Left lung (tissue), 10 donors: ENCODE results near the gene ARMH2. TPM values are rescaled to one million over a fixed set of nuclear protein-coding genes. Genes with fewer than 3 reads are reported as not detected.

Source experiments
- ATAC-seq: fragments of 200-7000 bp; cut with Tn5 transposase; one replicate; pipeline ENCODE4 v1.9.1; 2020; ENCODE audit warnings: moderate library complexity
- DNase-seq, 4 donors: peaks; one replicate each; pipeline ENCODE4 v3.0.0-alpha.2; 2013 to 2020
- H3K27ac ChIP-seq, 2 donors: fragments of 200-600 bp; sonication (generic) in 1 of 2; one replicate each; pipeline versions ENCODE4 v1.5.0 to v1.8.0; 2020 to 2021
- H3K27me3 ChIP-seq, 2 donors: fragments of 200-600 bp; sonication (generic) in 1 of 2; one replicate each; pipeline versions ENCODE4 v1.5.0 to v1.8.0; 2020 to 2021
- H3K36me3 ChIP-seq, 2 donors: fragments of 200-600 bp; sonication (generic) in 1 of 2; one replicate each; pipeline versions ENCODE4 v1.5.0 to v1.8.0; 2020 to 2021
- H3K4me1 ChIP-seq, 2 donors: fragments of 200-600 bp; one replicate each; pipeline ENCODE4 v1.8.0; 2021
- H3K4me3 ChIP-seq, 2 donors: fragments of 200-600 bp; sonication (generic) in 1 of 2; one replicate each; pipeline versions ENCODE4 v1.5.0 to v1.8.0; 2020 to 2021; ENCODE audit warnings: mild to moderate bottlenecking in 1 of 2
- H3K9me3 ChIP-seq, 2 donors: fragments of 200-600 bp; sonication (generic) in 1 of 2; one replicate each; pipeline versions ENCODE4 v1.5.0 to v1.8.0; 2020 to 2021
- intact Hi-C, 2 donors: fragments of 100-400 bp; cut with DNase I; formaldehyde crosslinking; loops; one replicate each; pipeline versions ENCODE4 v1.11.2 to v1.14.2; 2022
- polyA plus RNA-seq, 6 donors: library from polyadenylated mRNA; unstranded; fragments of 120-200 nt; gene quantifications; one replicate each; pipeline ENCODE4 v1.2.1, GENCODE V29; 2013; ENCODE audit not compliant: insufficient read length in 6 of 6
- total RNA-seq, 2 donors: library from RNA; stranded (reverse); fragmentation: NEBNext Ultra II Directional; extraction: Animal tissue kit (Norgen Biotek cat#: 25700); gene quantifications; one replicate each; pipeline ENCODE4 v1.2.1, GENCODE V29; 2021
- TF ChIP-seq, protein P1 (sequence below), 2 donors: fragments of 200-600 bp; sonication (generic) in 1 of 2; IDR thresholded peaks; one replicate each; pipeline versions ENCODE4 v1.5.0 to v1.8.0; 2021; ENCODE audit warnings: antibody characterized with exemption in 2 of 2
- donor health status: DM: no; HTN: yes; CAD: no.
- donor health status: DM: no; HTN: no; CAD: no.

ARMH2 gene
- total and polyA plus RNA-seq, 8 donors: 0.40 to 0.72 (median 0.50) TPM; not detected in 5

DNA sequence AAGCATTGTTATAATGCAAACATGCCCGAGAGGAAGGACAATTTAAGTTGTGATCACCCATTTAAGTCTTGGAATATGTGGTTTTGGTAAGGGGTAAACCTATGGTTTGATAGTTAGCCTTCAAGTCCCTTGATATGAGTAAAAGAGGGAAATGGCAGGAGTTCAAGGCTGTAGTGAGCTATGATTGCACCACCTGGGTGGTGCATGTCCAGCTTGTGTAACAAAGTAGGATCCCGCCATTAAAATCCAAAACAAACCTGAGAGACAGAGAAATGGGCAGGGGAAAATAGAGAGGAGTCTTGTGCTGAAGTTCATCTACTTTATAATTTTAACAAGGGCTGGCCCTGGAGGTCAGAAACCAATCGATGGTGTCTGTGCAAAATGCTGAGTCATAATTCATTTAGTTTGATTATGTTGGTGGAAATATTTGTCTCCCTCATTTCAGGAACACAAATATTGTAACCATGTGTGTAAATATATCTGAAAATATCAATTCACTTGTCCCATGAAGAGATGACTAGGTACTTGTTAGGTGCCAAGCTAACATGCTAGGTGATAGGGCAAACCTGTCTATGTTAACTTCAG is 23.2 kb upstream of the ARMH2 start:
- Histone ChIP-seq H3K27me3 (no peaks in the 10 kb centered on the region), H3K4me3 (no peak overlapping the region), H3K4me1 (no peaks in the 10 kb centered on the region), H3K36me3 (peaks cover 0 to 89% of the 10 kb centered on the region in 2 donors), H3K27ac (no peak overlapping the region), H3K9me3 (no peaks in the 10 kb centered on the region)
- DNase-seq (no peak), ATAC-seq (no peak)
- intact Hi-C loops: no loop called here
- TF ChIP-seq, protein P1, sequence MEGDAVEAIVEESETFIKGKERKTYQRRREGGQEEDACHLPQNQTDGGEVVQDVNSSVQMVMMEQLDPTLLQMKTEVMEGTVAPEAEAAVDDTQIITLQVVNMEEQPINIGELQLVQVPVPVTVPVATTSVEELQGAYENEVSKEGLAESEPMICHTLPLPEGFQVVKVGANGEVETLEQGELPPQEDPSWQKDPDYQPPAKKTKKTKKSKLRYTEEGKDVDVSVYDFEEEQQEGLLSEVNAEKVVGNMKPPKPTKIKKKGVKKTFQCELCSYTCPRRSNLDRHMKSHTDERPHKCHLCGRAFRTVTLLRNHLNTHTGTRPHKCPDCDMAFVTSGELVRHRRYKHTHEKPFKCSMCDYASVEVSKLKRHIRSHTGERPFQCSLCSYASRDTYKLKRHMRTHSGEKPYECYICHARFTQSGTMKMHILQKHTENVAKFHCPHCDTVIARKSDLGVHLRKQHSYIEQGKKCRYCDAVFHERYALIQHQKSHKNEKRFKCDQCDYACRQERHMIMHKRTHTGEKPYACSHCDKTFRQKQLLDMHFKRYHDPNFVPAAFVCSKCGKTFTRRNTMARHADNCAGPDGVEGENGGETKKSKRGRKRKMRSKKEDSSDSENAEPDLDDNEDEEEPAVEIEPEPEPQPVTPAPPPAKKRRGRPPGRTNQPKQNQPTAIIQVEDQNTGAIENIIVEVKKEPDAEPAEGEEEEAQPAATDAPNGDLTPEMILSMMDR (IDR thresholded peaks at IDR 0.05): no peak

- intact Hi-C loops: no loop called here
- Histone ChIP-seq H3K9me3 (no peaks in the 10 kb centered on the region), H3K27ac (no peak overlapping the region), H3K4me3 (no peak overlapping the region), H3K4me1 (no peaks in the 10 kb centered on the region), H3K27me3 (no peaks in the 10 kb centered on the region), H3K36me3 (peaks cover 0 to 53% of the 10 kb centered on the region in 2 donors)
- ATAC-seq (no peak), DNase-seq (no peak)
- TF ChIP-seq, protein P1 (IDR thresholded peaks at IDR 0.05): no peak
These were observed 19.6 kb upstream of the ARMH2 start for GRCh38 chr6:24818346-24818745.

DNA sequence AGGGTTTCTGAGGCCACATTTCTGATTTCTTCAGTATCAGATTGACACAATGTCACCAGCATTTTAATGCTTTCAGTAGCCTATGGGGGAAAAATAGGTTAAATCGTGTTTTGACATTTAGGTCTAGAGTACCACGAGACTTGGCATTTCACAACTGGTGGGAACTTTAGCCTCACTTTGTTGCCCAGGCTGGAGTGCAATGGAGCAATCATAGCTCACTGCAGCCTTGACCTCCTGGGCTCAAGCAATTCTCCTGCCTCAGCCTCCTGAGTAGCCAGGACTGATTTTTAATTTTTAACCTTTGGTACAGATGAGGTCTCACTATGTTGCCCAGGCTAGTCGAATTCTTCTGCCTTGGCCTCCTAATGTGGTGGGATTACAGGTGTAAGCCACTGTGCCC is 11.0 kb upstream of the ARMH2 start:
- no peaks in the 10 kb centered on the region for H3K9me3 ChIP-seq
- no peak overlapping the region for H3K4me3 ChIP-seq
- TF ChIP-seq, protein P1 (IDR thresholded peaks at IDR 0.05): no peak
- intact Hi-C loops: no loop called here
- DNase-seq (no peak), ATAC-seq (no peak)
- H3K27ac ChIP-seq: no peak overlapping the region
- peaks cover 0 to 63% of the 10 kb centered on the region in 2 donors for H3K36me3 ChIP-seq
- no peaks in the 10 kb centered on the region for H3K27me3 ChIP-seq
- no peaks in the 10 kb centered on the region for H3K4me1 ChIP-seq

GRCh38 chr6:24807584-24807983 is 8.9 kb upstream of the ARMH2 start:
- Histone ChIP-seq H3K9me3 (no peaks in the 10 kb centered on the region), H3K27me3 (no peaks in the 10 kb centered on the region), H3K4me1 (no peaks in the 10 kb centered on the region), H3K4me3 (no peak overlapping the region), H3K27ac (no peak overlapping the region), H3K36me3 (peaks cover 0 to 77% of the 10 kb centered on the region in 2 donors)
- no peak for ATAC-seq
- intact Hi-C loops: no loop called here
- TF ChIP-seq, protein P1 (IDR thresholded peaks at IDR 0.05): no peak
- no peak for DNase-seq

DNA sequence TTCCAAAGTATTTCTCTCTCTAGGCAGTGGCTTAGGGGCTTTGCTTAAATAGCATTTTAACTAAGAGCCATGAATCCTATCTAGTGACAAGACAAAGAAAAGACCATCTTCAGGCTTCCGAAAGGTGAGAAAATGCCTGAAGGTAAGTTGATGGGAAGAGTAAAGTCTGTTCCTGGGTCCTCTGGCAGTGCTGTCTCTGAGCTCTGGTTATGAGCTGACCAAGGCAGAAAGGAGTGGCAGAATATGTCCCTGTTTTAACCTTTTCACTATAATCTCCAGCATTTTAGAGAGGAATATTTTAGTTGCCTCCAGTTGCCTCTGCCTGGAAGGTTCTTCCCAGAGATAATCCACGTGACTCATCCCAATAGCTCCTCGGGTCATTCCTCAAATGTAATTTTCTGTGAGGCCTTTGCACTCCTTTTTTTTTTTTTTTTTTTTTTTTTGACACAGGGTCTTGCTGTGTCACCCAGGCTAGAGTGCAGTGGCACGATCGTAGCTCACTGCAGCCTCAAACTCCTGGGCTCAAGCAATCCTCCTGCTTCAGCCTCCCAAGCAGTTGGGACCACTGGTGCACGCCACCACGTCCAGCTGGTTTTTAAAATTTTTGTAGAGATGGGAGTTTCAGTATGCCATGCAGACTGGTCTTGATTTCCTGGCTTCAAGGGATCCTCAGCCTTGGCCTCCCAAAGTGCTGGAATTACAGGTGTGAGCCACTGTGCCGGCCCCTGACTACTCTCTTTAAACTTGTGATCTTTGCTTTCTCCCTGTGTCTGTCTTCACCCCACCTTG is 3.7 kb upstream of the ARMH2 start:
- TF ChIP-seq, protein P1 (IDR thresholded peaks at IDR 0.05): no peak
- no peak for ATAC-seq
- no peaks in the 10 kb centered on the region for H3K27me3 ChIP-seq
- no peak overlapping the region for H3K27ac ChIP-seq
- peaks cover 0 to 48% of the 10 kb centered on the region in 2 donors for H3K36me3 ChIP-seq
- H3K4me3 ChIP-seq: no peak overlapping the region
- intact Hi-C loops: no loop called here
- no peaks in the 10 kb centered on the region for H3K9me3 ChIP-seq
- no peaks in the 10 kb centered on the region for H3K4me1 ChIP-seq
- no peak for DNase-seq
